HT1080 (cell line): ENCODE data around the gene NIPAL3. TPM values are rescaled to one million over a fixed set of nuclear protein-coding genes. Genes with fewer than 3 reads are reported as not detected.

Experiments
- DNase-seq: peaks from one replicate; pipeline ENCODE4 v3.0.0-alpha.2; 2015; ENCODE audit warnings: low read depth
- total RNA-seq: library from RNA; depleted of rRNA; stranded (reverse); fragments of >200 nt; shearing (Covaris generic); gene quantifications from 2 replicates; pipeline ENCODE4 v1.2.3, GENCODE V29; 2014

The NIPAL3 gene
- total RNA-seq, 1 experiment from 2014 or later, result 28.7 TPM

DNA sequence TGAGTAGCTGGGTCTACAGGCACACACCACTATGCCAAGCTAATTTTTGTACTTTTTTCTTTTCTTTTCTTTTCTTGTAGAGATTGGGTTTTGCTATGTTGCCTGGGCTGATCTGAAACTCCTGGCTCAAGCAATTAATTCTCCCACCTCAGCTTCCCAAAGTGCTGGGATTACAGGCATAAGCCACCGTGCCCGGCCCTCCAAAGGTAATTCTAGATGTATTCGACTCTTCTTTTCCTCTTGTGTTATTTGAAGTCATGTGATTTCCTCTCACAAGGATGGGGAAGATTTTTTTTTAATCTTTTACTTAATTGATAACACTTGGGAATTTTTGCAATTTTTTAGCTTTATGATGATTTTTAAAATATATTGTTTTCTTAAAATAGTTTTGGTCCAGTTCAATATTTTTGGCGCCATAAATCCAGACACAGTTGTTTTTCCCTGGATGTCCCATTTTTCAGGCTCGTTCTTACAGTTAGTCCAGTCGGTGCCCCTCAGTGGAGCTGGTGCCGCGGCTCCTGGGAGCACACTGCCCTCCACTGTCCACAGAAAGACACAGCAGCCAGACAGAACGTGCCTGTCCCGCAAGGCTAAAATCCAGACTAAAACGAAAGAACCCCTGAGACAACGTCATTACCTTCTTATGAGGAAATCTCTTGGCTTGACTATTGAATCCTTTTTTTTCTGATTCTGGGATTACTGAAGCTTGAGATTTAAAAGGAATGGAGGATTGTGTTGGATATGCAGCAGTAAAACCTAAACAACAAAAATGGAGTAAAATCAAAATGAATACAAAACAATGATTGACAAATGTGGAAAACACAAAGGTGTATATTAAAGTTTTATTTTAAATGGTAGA, 24.4 kb upstream of the NIPAL3 start:
- DNase-seq, result peak; percentile 76

GRCh38 chr1:24391882-24392603, 23.6 kb upstream of the NIPAL3 start:
- DNase-seq, result peak; percentile 61

GRCh38 chr1:24392604-24392946, 23.0 kb upstream of the NIPAL3 start:
- no peak for DNase-seq

DNA sequence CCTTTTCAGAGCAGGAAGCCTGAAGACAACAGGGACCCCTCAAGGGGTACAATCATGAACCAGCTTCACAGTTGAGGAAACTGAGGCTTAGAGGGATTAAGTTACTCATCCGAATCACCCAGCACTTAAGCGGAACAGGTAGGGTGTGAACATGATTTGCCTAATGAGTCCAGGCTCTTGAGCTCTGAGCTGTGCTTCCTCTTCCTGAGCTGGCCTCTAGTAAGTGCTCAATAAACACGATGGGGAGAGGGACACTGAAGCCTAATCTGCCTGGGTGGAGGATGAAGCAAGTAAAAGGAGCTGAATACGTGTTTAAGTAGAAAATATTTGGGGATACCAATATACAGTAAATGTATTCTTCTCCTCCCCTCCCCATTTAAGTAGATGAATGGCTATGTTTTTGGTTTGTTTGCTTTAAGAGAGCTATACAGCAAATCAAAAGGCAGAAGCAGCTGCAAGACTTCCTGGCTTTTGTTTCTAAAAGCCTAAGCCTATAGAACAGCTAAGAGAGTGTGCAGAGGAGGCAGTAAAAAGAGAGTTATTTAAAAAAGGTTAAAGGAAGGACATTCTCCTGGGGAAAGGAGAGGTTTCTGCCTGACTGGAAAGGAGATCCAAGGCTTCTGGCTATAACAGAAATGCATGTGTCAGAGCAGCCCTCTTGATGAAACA, 22.5 kb upstream of the NIPAL3 start:
- peak; percentile 13 for DNase-seq

GRCh38 chr1:24393892-24394291, 21.7 kb upstream of the NIPAL3 start:
- DNase-seq, result peak; percentile 89

DNA sequence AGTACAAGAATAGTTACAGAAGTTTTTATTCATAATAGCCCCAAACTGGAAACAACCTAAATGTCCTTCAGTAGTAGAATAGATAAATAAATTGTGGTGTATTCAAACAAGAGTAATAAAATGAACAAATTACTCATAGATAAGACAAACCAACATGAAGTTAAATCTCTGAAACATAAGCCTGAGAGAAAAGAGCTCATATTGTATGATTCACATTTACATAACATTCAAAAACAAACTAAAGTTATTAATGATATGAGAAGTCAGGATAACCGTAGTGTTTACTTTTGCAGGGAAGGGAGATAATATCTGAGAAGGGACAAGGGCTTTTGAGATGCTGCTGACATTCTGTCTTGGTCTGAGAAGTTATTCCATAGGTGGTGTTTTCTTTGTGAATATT, 15.5 kb upstream of the NIPAL3 start:
- DNase-seq, result no peak

DNA sequence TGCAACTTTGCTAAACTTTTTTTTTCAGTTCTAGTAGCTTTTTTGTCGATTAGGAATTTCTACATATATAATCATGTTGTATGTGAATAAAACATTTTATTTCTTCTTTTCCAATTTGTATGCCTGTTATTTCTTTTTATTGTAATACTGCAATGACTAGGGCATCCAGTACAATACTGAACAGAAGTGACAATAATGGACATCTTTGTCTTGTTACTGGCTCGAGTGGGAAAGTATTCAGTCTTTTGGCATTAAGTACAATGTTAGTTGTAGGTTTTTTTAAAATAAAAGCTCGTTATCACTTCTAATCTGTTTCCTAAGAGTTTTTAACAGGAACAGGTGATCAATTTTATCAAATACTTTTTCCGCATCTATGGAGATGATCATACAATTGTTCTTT, 11.8 kb upstream of the NIPAL3 start:
- DNase-seq, result no peak

DNA sequence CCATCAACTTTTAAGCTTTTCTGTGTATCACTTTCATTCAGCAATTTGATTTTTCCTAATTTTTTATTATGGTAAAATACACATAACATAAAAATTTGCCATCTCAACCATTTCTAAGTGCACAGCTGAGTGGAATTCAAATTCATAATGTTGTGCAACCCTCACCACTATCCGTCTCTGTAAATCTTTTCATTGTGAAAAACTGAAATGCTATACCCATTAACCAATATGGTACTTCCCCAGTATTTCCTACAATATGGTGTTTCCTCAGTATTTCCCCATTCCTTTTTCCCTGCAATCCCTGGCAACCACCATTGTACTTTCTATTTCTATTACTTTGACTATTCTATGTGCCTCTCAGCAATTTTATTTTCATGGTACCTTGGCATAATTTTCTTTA, 8.8 kb upstream of the NIPAL3 start:
- no peak for DNase-seq

DNA sequence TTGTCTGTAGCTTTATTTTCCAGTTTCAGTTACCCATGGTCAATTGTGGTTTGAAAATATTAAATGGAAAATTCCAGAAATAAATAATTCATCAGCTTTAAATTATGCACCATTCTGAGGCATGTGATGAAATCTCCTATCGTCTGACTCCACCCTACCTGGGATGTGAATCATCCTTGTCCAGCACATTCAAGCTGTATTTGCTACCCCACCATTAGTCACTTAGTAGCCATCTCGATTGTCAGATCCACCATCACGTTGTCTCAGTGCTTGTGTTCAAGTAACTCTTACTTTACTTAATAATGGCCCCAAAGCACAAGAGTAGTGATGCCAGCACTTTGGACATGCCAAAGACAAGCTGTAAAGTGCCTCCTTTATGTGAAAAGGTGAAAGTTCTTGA, 6.1 kb upstream of the NIPAL3 start:
- peak; percentile 83 for DNase-seq

DNA sequence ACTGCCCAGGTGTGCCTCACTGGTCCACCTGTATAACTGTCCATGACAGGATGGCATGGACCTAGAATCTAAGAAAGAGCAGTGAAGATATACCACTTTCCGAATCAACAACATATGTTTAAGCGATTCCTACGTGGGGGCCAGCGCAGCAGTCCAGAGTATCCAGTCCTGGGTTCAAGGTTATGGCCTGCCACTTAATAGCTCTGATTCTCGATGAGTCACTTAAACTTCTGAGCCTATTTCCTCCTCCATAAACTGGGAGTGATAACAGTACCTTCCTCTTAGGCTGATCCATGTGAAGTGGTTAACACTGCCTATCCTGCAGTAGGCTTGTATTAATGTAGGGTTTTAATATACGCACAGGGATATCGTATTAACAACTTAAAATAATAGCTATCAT, 4.9 kb upstream of the NIPAL3 start:
- DNase-seq, result no peak

DNA sequence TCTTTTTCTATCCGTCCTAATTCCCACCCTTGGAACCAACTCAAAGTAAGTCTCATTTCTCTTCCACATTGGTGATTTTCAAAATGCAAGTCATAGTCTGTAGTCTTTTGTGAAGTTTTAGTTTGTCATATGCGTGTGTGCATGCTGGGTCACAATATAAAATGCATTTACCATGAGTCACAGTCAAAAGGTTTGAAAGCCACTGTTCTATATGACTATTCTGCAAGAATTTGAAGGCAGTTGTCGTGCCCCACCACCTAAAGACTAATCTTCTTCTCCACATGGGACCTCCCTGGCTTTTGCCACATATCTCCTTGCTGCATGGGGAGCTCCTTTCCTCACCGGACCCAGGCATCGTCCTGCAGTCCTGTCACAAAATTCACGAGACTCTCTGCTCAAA, 3.6 kb upstream of the NIPAL3 start:
- peak; percentile 79 for DNase-seq

DNA sequence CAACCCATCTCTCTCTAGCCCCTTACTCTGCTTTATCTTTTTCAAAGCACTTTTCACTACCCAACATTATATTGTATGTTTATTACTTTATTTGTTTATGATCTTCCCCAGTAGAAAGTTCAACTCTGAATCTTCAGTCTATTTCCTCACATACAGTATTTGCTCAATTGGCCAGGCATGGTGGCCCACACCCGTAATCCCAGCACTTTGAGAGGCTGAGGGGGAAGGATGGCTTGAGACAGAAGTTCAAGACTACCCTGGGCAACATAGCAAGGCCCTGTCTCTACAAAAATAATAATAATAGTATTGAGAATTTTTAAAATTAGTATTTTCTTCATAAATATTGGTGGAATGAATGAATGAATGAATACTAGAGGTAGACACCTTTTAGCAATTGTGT, 3.2 kb upstream of the NIPAL3 start:
- no peak for DNase-seq

DNA sequence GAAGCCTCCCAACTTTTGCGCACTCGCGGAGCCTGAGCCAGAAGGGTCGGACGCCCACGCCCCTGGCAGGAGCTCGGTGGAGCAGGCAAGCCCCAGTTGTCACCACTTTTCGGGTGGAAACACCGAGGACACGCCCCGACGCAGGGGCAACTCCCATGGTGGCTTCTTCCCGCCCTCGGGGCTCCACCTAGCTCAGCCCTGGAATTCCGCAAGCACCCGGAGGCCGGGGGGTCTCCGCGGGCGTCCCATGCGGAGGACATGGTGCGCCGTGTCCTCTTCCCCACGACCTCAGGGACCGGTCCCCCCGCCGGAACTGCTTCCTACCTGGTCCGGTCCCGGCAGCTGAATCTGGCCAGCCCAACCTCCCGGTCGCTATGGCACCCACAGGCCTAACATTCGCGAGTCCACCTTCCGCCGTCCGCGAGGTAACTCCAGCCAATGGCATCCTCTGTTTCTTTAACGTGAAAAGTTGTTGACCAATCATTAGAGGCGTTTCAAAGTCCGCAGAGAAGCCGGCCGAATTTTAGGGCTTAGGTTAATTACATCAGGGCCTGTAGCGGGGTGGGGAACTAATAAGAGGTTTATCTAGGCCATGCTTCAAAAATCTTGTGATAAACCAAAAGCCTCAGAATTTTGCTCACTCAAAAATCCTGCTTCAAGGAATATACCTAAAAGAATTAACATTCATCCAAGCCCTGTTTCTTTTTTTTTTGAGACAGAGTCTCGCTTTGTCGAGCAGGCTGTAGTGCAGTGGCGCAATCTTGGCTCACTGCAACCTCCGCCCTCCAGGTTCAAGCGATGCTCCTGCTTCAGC, 2.0 kb upstream of the NIPAL3 start, which contains the start of gene STPG1:
Gene STPG1, minus strand, starts transcription at position 433 of the 814 bp plus-strand sequence. CDS start 12,394 bp downstream, outside the sequence.
- DNase-seq, result peak; percentile 87

- no peak for DNase-seq
Observed at GRCh38 chr1:24414775-24415333, 748 bp upstream of the NIPAL3 start.

GRCh38 chr1:24415910-24416665, 486 bp downstream of the NIPAL3 start:
- peak; percentile 17 for DNase-seq

GRCh38 chr1:24416666-24417391, 1.2 kb downstream of the NIPAL3 start:
- peak; percentile 96 for DNase-seq

DNA sequence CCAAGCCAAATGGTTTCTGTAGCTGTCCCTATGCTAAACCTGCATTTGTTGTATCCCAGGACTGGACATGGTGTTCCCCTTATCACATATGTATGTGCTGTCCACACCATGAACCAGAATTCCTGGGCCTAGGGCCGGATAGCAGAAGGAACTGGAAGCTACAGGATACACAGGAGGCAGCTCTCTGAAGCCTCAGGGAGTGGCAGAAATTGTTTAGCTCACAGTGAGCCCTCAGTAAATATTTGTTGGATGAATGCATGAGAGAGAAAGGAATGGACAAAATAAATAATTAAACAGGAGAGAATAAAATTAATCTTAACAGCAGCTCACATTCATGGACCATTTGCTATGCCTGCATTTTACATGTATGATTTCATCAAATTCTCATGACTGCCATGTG, 2.1 kb downstream of the NIPAL3 start:
- no peak for DNase-seq

DNA sequence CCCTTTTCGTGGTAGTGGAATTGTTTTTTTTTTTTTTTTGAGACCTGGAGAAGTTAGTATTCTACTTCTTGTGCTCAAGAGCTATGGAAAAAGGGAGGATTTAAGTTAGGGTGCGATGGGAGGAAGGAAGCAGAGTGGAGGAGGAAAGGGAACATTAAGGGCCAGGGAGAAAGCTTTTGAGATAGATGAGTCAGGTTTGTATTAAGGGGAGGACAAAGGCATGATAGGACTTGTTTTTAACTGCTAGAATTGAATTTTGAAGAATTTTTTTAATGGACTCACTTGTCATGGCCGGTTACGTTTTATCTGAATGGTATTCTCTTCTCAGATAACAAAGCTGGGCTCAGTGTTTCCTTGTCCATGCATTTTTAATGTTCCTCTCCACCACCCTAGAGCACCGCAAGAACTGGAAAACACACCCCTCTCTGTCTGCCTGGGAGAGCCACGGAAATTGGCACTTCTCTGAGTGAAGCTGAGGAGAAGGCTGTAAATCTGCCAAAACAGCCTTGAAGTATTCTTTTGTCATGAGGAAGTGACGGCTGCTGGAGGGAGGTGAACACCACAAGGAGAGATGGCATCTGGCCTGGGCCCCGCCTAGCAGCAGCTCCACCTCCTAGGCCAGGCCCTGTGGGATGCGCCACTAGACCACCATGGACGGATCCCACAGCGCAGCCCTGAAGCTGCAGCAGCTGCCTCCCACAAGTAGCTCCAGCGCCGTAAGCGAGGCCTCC, 3.5 kb downstream of the NIPAL3 start:
- peak; percentile 28 for DNase-seq

- no peak for DNase-seq
Observed at GRCh38 chr1:24420547-24420946, 4.9 kb downstream of the NIPAL3 start.
